ENCODE measurements around the gene MATN1. TPM values are rescaled to one million over a fixed set of nuclear protein-coding genes. Genes with fewer than 3 reads are reported as not detected.

MATN1 gene
- polyA plus RNA-seq, 1 donor: 1.1 TPM

- DNase-seq (ENCODE audit: low read depth): no peak
Observed at GRCh38 chr1:30745156-30745833, 21.9 kb upstream of the MATN1 start.

DNA sequence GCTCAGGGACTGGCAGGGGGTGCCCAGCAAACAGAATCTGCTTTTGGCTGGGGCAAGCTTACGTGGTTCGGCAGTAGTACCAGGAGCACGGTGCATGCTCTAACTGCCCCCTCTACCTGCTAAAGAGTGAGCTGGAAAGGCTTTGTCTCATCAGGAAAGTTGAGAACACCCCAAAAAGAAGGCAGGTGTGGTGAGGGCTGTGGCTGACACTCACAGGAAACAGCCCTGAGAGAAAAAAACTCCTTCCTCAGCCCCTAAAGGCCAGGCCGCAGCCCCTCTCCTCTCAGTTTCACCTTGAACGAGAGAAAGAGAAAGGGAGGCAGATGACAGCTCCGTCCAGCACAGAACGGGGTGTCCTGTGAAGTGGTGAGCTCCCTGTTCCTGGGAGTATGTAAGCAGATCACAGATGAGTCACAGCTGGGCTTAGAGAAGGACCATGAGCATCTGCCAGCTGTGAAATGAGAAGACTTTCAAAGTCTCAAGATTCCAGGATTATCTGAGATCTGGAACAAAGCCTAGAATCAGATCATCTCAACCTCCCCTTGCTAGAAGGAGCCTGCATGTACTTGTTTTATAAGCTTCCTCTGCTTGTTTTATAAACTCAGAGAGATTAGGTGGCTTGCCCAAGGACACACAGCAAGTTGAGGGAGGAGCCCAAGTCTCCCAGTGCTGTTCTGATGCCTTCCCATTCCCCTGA is 20.8 kb upstream of the MATN1 start:
- DNase-seq (ENCODE audit: low read depth): no peak

- DNase-seq (ENCODE audit: low read depth): no peak
Observed at GRCh38 chr1:30743584-30744059, 20.2 kb upstream of the MATN1 start.

GRCh38 chr1:30742963-30743559 is 19.7 kb upstream of the MATN1 start:
- DNase-seq (ENCODE audit: low read depth): no peak

DNA sequence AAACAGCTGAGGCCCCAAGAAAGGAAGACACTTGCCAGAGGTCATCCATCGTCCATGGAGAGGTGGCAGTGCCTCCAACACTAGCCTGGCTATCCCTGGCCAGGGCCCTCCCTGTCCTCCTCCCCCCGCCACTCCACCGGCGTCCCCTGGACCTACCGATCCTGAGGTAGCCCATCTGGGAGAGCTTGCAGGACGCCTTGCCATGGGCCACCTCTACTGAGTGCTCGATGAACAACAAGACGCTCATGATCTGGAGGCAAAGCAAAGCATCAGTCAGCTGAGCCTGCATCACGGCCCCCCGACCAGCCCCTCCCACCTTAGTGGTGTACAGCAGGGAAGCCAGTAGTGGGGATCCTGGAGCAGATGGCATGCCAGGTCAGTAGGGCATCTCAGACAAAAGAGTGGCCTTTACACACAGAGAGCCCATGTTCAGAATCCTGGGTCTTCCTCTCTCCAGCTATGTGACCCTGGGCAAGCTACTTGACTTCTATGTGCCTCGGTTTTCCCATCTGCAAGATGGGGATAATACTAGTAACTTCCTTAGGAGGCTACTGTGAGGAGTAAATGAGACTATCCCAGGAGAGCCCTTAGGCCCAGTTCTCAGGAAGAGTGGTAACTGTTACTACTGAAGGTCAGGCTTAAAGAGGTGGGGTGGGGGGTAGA is 19.0 kb upstream of the MATN1 start:
- no peak for DNase-seq (ENCODE audit: low read depth)

GRCh38 chr1:30741239-30741894 is 18.0 kb upstream of the MATN1 start:
- no peak for DNase-seq (ENCODE audit: low read depth)

DNA sequence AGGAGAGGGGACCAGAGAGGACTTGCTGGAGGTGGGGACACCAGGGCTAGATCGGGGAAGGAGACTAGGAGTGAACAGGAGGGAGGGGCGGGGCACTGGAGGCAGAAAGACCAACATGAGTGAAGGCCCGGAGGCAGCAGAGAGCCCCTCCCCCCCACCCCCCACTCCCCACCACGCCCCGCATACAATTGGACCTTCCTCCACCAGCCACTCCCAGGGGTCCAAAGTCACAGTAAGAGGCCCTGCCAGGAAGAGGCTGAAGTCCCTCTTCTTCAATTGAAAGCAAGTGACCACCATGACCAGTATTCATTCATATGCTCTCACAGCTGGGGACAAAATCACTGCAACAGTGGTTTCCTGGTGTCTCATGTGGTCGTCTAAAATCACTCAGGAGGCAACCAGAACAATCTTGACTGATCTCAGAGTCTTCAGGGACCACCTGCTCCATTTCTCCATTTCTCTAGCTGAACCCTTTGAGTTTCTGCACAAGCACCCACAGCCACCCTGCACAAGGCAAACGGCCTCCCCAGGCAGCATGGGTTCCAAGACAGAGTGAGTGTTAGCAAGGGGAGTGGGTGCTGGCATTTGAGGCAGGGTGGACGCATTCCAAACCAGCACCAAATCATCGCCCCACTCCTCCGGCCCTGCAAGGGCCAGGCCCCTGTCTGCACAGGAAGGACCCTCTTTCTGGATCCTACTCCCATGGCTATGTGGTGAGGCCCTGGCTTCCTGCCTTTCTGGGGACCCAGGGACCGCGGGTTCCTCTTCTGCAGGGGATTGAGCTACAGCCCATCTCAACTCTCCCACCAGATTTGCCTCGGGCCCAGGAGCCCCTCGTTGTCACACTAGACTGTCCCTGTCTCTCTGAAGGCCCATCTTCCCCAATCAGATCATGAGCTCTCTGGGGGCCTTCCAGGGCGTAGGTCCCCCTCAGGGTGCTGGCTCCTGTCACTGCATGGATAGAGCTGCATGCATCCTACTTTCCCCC is 17.2 kb upstream of the MATN1 start:
- no peak for DNase-seq (ENCODE audit: low read depth)

DNA sequence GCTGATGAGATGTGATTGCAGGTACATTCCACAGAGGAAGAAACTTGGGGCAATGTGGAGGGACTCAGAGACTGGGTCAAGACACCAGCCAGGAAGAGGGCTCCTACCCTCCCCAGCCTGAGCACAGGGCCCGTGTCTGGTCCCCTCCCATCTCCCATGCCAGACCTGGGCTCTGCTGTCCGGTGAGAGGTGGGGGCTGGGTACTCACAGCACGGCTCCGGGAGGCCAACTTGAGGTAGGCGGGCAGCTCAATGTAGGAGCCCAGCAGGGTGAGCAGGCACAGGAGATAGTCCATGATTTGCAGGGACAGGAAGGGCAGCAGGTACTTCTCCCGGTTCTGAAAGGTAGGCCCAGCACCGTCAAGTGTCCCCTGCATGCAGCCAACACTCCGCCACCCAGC is 16.2 kb upstream of the MATN1 start:
- no peak for DNase-seq (ENCODE audit: low read depth)

DNA sequence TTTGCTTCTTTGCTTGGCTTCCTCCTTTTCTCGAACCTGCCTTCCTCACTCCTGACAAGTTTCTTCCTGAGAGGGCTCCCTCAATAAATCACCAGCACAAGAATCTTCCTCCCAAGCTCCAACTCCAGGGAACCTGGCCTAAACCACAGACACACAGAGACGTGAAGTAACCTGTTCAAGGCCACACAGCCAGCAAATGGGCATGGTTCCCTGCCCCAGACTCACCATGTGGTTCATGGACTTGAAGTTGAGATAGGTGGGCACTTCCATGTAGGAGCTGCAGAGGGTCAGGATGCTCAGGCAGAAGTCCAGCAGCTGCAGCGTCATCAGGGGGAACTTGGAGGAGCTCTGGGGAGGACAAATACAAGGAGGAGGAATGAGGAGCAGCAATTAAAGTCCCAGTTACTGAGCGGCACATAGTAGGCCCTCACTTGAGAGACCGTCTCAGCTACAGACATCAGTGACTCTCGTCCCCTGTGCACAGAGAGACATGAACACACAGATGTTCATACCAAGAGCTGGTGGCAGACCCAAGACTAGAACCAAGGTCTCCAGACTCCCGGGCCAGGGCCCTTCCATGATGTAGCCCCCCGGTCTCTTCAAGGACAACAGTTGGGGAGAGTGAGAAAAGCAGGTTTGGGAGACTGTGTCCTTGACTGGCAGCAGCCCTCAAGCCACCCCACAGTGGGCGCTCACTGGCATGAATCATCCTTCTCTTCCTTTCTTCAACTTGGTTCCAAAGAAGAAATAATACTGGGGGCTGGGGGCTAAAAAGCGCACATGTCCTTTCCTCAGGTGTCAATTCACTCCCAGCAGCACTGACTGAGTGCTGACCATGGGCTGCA is 15.6 kb upstream of the MATN1 start:
- DNase-seq (ENCODE audit: low read depth): no peak

- DNase-seq (ENCODE audit: low read depth): no peak
Observed at GRCh38 chr1:30738040-30738714, 14.8 kb upstream of the MATN1 start.

DNA sequence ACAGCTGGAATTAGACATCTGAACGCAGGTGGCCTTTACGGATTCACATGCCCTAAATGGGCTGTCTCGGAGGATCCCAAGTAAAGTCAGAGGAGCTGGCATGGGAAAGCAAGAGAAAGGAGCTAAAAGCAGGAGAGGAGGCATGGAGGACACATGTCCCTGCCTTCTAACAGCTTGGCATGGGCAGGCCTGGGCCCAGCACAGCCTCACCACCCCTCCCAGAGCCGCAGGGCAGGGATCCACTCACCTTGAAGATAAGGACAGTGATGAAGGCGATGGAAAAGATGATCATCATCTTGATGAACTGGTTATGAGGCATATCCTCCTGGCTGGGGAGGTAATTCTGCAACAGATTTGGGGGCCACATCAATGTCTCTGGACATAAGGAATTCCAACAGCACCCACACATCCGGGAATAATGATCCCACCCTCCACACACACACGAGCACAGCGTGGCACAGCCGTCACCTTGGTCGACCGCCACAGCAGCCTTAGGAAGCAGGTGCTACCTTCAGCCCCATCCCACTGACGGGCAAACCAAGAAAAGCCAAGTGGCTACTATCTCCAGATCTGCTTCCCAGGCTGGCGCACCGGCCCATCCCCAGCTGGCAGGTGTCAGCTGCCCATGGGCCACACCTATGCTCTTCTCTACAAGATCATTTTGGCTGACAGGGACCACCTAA is 14.1 kb upstream of the MATN1 start:
- DNase-seq (ENCODE audit: low read depth): no peak

DNA sequence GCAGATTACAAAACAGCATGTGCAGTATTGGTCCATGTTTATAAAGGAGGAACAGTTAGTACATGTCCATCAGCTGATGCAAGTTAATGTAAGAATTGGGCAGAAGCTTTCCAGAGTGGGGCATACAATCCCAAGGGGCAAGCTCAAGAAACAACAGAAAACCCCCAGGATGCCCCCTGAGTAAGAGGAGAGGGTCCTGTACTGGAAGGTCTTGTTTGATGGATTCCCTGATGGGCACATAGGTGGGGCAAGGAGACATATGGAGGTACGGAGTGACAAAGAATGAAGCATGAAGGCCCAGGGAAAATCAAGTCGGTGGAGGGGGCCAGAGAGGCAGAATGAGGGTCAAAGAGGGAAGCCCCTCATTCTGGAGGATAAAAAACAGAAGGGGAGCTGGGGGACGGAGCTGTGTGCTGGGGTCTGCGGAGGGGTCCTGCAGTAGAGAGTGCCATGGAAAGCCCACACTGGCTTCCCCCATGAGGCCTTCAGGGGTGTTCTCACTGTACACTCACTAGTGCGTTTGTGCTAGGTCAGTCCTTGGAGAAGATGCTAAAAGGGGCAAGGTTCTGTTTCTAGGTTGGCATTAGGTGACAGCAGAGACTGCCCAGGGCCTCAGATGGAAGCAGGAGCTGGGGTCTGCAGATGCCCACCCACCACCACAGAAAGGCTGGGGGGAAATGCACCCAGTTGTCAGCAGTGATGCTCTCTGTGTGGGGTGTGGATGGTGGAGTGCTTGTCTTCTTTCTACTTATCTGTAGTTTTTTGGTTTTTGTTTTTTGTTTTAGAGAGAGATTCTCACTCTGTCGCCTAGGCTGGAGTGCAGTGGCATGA is 12.5 kb upstream of the MATN1 start:
- no peak for DNase-seq (ENCODE audit: low read depth)

DNA sequence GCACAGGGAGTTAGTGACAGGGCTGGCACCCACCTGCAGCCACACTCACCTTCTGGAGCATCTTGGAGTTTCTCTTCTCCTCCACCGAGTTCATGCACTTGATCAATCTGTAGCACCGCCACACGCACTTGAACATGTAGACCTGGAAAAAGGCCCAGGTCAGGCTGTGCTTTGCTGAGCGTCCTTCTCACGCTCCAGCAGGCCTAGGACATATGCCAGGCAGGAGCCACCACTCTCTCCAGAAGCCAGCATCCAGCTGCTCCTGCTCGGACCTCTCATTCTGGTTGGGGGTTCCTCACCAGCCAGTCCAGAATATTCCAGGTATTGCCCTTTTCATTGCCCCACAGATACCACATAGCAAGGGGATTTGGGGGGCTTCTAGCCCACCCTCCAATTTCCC is 11.7 kb upstream of the MATN1 start:
- no peak for DNase-seq (ENCODE audit: low read depth)

- no peak for DNase-seq (ENCODE audit: low read depth)
Observed at GRCh38 chr1:30734580-30734979, 11.2 kb upstream of the MATN1 start.

- no peak for DNase-seq (ENCODE audit: low read depth)
Observed at GRCh38 chr1:30734106-30734505, 10.7 kb upstream of the MATN1 start.

DNA sequence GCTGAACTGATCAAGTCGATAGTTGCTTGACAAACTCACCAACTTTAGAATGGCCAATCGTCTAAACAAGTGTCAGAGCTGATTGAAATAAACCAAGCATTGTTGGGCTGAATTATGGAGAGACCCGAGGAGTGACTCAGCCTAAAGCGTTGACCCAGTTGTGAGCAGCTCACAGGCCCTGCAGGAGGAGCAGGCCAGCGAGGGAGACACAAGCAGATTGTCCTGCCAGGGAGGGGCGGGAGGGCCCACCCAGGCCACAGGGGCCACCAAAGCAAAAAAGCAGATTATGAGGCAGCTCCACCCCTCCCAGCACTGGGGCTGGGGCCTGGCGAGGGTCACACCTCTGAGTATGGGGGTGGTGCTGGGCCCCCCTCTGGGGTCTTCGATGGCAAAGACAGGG is 10.1 kb upstream of the MATN1 start:
- no peak for DNase-seq (ENCODE audit: low read depth)

DNA sequence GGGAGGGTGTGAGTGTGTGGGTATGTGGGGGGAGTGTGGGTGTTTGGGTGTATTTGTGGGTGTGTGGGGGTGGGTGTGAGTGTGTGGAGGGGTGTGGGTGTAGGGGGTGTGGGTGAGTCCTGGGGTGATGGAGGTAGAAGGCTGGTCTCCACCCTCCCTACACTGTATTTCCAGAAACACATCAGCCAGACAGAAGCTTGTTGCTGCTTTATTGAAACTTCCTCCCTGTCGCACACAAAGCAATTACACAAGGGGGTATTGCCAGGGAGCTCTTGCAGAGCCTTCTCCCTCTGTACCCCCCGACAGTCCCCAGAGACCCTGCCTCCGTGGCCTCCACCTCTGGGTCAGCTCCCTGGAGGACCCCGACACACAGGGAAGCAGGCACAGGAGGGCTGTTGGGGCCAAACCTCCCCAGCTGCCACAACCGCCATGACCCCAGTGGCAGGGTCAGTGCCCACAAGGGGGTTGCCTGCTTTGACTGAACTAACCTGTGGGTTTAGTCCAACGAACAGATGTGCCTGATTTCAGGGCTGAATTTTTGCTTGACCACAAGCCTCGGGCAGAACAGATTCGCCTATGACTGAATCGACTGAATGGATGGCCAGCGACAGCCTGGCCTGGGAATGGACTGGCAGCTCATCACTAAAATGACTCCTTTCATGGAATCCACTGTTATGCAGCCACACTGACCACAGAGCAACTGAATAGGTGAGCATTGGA is 9.1 kb upstream of the MATN1 start:
- no peak for DNase-seq (ENCODE audit: low read depth)

Measured in forelimb muscle (tissue), 1 donor.